Loucy (cell line): ENCODE results near the gene GDF7.

Experiments used
- H2AFZ ChIP-seq: fragments of 200-600 bp; sonication (generic); 2 replicates; pipeline ENCODE4 v1.6.0; 2016; ENCODE audit warnings: antibody characterized with exemption, mild to moderate bottlenecking, low read length, moderate library complexity
- H3F3A ChIP-seq: fragments of 200-600 bp; 2 replicates; pipeline ENCODE4 v1.6.0; 2016; ENCODE audit warnings: antibody characterized with exemption, low read depth, mild to moderate bottlenecking
- H3K27me3 ChIP-seq: fragments of 200-600 bp; sonication (generic); 2 replicates; pipeline ENCODE4 v1.6.1; 2014; ENCODE audit warnings: low read length, mild to moderate bottlenecking; ENCODE audit not compliant: insufficient read depth, poor library complexity, severe bottlenecking
- H3K36me3 ChIP-seq: fragments of 200-600 bp; sonication (generic); 2 replicates; pipeline ENCODE4 v1.6.1; 2016; ENCODE audit warnings: low read length; ENCODE audit not compliant: insufficient read depth
- H3K4me1 ChIP-seq: fragments of 200-600 bp; sonication (generic); 2 replicates; pipeline ENCODE4 v1.5.1; 2014; ENCODE audit warnings: low read length, mild to moderate bottlenecking; ENCODE audit not compliant: insufficient read depth, poor library complexity, severe bottlenecking
- H3K4me2 ChIP-seq: fragments of 200-600 bp; sonication (generic); 2 replicates; pipeline ENCODE4 v1.6.0; 2014; ENCODE audit warnings: antibody characterized with exemption, low read length, low read depth, mild to moderate bottlenecking; ENCODE audit not compliant: poor library complexity, severe bottlenecking
- H3K4me3 ChIP-seq: fragments of 200-600 bp; sonication (generic); 2 replicates; pipeline ENCODE4 v1.5.1; 2014; ENCODE audit warnings: low read length, mild to moderate bottlenecking, mixed read lengths; ENCODE audit not compliant: poor library complexity, severe bottlenecking
- H3K79me2 ChIP-seq: fragments of 200-600 bp; sonication (generic); 2 replicates; pipeline ENCODE4 v1.6.1; 2014; ENCODE audit warnings: low read length; ENCODE audit not compliant: insufficient read depth
- H3K9ac ChIP-seq: fragments of 200-600 bp; sonication (generic); 2 replicates; pipeline ENCODE4 v1.6.0; 2014; ENCODE audit warnings: mild to moderate bottlenecking, low read depth, low read length, moderate library complexity; ENCODE audit not compliant: poor library complexity, severe bottlenecking
- H3K9me2 ChIP-seq: fragments of 200-600 bp; sonication (generic); replicated peaks from 2 replicates; pipeline ENCODE4 v1.6.1; 2016; ENCODE audit warnings: low read depth, low read length, mixed read lengths
- H3K9me3 ChIP-seq: fragments of 200-600 bp; sonication (generic); 2 replicates; pipeline ENCODE4 v1.6.1; 2014; ENCODE audit warnings: mild to moderate bottlenecking, antibody characterized with exemption, low read length, low read depth; ENCODE audit not compliant: insufficient read depth
- H4K20me1 ChIP-seq: fragments of 200-600 bp; sonication (generic); 2 replicates; pipeline ENCODE4 v1.6.0; 2014; ENCODE audit warnings: antibody characterized with exemption, low read length, mild to moderate bottlenecking; ENCODE audit not compliant: insufficient read depth, poor library complexity, severe bottlenecking
- CTCF ChIP-seq: fragments of 200-600 bp; sonication (generic); conservative IDR thresholded peaks from 2 replicates; pipeline ENCODE4 v1.5.1; 2014; ENCODE audit warnings: mild to moderate bottlenecking, antibody characterized with exemption, low read length
- EZH2phosphoT487 ChIP-seq: fragments of 200-600 bp; IDR thresholded peaks from 2 replicates; pipeline ENCODE4 v1.6.1; 2018; ENCODE audit warnings: antibody characterized with exemption, mild to moderate bottlenecking, moderate library complexity, borderline replicate concordance

The GDF7 gene

GRCh38 chr2:20728114-20728758, 61.3 kb downstream of the GDF7 start:
- Histone ChIP-seq H3K9me2 (no peaks in the 10 kb centered on the region), H3K36me3 (no peaks in the 10 kb centered on the region), H3K4me2 (no peak overlapping the region), H3K79me2 (no peaks in the 10 kb centered on the region), H3K9ac (no peak overlapping the region), H3K4me3 (no peak overlapping the region), H2AFZ (no peak overlapping the region), H4K20me1 (no peaks in the 10 kb centered on the region), H3K27me3 (no peaks in the 10 kb centered on the region), H3K4me1 (no peaks in the 10 kb centered on the region), H3F3A (no peaks in the 10 kb centered on the region), H3K9me3 (no peaks in the 10 kb centered on the region)
- TF ChIP-seq EZH2phosphoT487 (no peak), CTCF (no peak)
